IMR-90 (cell line): Measurements from ENCODE around the gene ZNF780A. TPM values are rescaled to one million over a fixed set of nuclear protein-coding genes. Genes with fewer than 3 reads are reported as not detected.

Source experiments
- ATAC-seq: fragments of 200-7000 bp; cut with Tn5 transposase; 2 replicates; pipeline ENCODE4 v1.9.1; 2020; ENCODE audit warnings: low read depth, mild to moderate bottlenecking, moderate library complexity
- BruUV-seq: library from RNA; stranded (reverse); fragments of 400-500 nt; replicated peaks from 2 replicates; lab custom pipeline; 2021; lab: Mats Ljungman, UMichigan
- CTCF ChIA-PET: fragments of 300-600 bp; formaldehyde crosslinking; extraction: SDS; loops from one replicate; lab custom pipeline; 2021; ENCODE audit warnings: antibody characterized with exemption; lab: Yijun Ruan, JAX
- POLR2A ChIA-PET: fragments of 300-600 bp; sonication (Branson Sonifier 250); formaldehyde crosslinking; loops from one replicate; lab custom pipeline; 2022; ENCODE audit warnings: antibody characterized with exemption; ENCODE audit not compliant: unreplicated experiment; lab: Charles Lee
- DNase-seq: peaks from one replicate; pipeline ENCODE4 v3.0.0; 2013
- H2AFZ ChIP-seq: replicated peaks from 2 replicates; pipeline ENCODE3; 2013; ENCODE audit warnings: low read length, mild to moderate bottlenecking; ENCODE audit not compliant: poor library complexity
- H2AK5ac ChIP-seq: 2 replicates; pipeline ENCODE4 v1.6.1; 2013; ENCODE audit warnings: low read depth, low read length, inconsistent platforms
- H2AK9ac ChIP-seq: replicated peaks from 2 replicates; pipeline ENCODE3; 2013; ENCODE audit warnings: mild to moderate bottlenecking, low read depth, low read length, moderate library complexity; ENCODE audit not compliant: poor library complexity
- H2BK120ac ChIP-seq: 2 replicates; pipeline ENCODE4 v1.6.1; 2013; ENCODE audit warnings: low read depth, low read length, inconsistent platforms
- H2BK15ac ChIP-seq: 3 replicates; pipeline ENCODE4 v1.6.1; 2013; ENCODE audit warnings: low read depth, low read length, inconsistent platforms
- H2BK20ac ChIP-seq: 2 replicates; pipeline ENCODE4 v1.6.1; 2013; ENCODE audit warnings: low read depth, mild to moderate bottlenecking, inconsistent platforms, low read length, moderate library complexity
- H2BK5ac ChIP-seq: 2 replicates; pipeline ENCODE4 v1.6.1; 2013; ENCODE audit warnings: mild to moderate bottlenecking, low read depth, low read length, inconsistent platforms; ENCODE audit not compliant: poor library complexity, severe bottlenecking
- H3K14ac ChIP-seq: replicated peaks from 2 replicates; pipeline ENCODE4 v1.6.1; 2013; ENCODE audit warnings: low read depth, low read length, inconsistent platforms
- H3K18ac ChIP-seq: 2 replicates; pipeline ENCODE4 v1.6.1; 2013; ENCODE audit warnings: low read depth, low read length, control low read depth
- H3K23ac ChIP-seq: 2 replicates; pipeline ENCODE4 v1.6.1; 2013; ENCODE audit warnings: low read depth, low read length, inconsistent platforms
- H3K27ac ChIP-seq: 2 replicates; pipeline ENCODE4 v1.5.1; 2013; ENCODE audit warnings: mild to moderate bottlenecking, control low read depth, low read length; ENCODE audit not compliant: insufficient read depth
- H3K27me3 ChIP-seq: 2 replicates; pipeline ENCODE4 v1.6.1; 2013; ENCODE audit warnings: low read length; ENCODE audit not compliant: control insufficient read depth, insufficient read depth
- H3K36me3 ChIP-seq: 2 replicates; pipeline ENCODE4 v1.6.1; 2013; ENCODE audit warnings: low read length, mixed read lengths; ENCODE audit not compliant: control insufficient read depth, insufficient read depth
- H3K4ac ChIP-seq: 2 replicates; pipeline ENCODE4 v1.6.1; 2013; ENCODE audit warnings: low read depth, low read length, inconsistent platforms
- H3K4me1 ChIP-seq: 2 replicates; pipeline ENCODE4 v1.6.1; 2013; ENCODE audit warnings: low read length, mixed read lengths; ENCODE audit not compliant: control insufficient read depth, insufficient read depth
- H3K4me2 ChIP-seq: 2 replicates; pipeline ENCODE4 v1.6.1; 2013; ENCODE audit warnings: low read depth, mild to moderate bottlenecking, control low read depth, low read length, moderate library complexity
- H3K4me3 ChIP-seq: 2 replicates; pipeline ENCODE4 v1.5.1; 2013; ENCODE audit warnings: low read depth, mild to moderate bottlenecking, control low read depth, low read length, moderate library complexity; ENCODE audit not compliant: insufficient read depth
- H3K56ac ChIP-seq: 2 replicates; pipeline ENCODE4 v1.6.1; 2013; ENCODE audit warnings: low read length, inconsistent platforms; ENCODE audit not compliant: insufficient read depth; ENCODE audit errors: extremely low read depth
- H3K79me1 ChIP-seq, 2 experiments: 2 replicates each; pipeline ENCODE4 v1.6.1; 2013; ENCODE audit warnings: low read length in 2 of 2, inconsistent platforms in 1 of 2, low read depth in 1 of 2
- H3K9ac ChIP-seq: 2 replicates; pipeline ENCODE4 v1.6.1; 2013; ENCODE audit warnings: low read depth, low read length, control low read depth
- H3K9me1 ChIP-seq: 2 replicates; pipeline ENCODE4 v1.6.1; 2013; ENCODE audit warnings: low read length, inconsistent platforms; ENCODE audit not compliant: insufficient read depth
- H3K9me3 ChIP-seq: 2 replicates; pipeline ENCODE4 v1.6.1; 2013; ENCODE audit warnings: low read length; ENCODE audit not compliant: control insufficient read depth, insufficient read depth
- H4K20me1 ChIP-seq: 2 replicates; pipeline ENCODE4 v1.6.1; 2013; ENCODE audit warnings: low read length, inconsistent platforms; ENCODE audit not compliant: insufficient read depth
- H4K5ac ChIP-seq: 2 replicates; pipeline ENCODE4 v1.6.1; 2013; ENCODE audit warnings: mild to moderate bottlenecking, low read depth, low read length, control low read depth
- H4K8ac ChIP-seq, 2 experiments: 2 replicates each; pipeline ENCODE4 v1.6.1; 2013; ENCODE audit warnings: low read depth in 2 of 2, low read length in 2 of 2, control low read depth in 1 of 2, inconsistent platforms in 1 of 2
- H4K91ac ChIP-seq: 2 replicates; pipeline ENCODE4 v1.6.1; 2013; ENCODE audit warnings: low read depth, low read length, inconsistent platforms; ENCODE audit not compliant: insufficient read depth
- BHLHE40 ChIP-seq: fragments of 150-350 bp; IDR thresholded peaks from 2 replicates; pipeline ENCODE4 v1.6.1; 2016; ENCODE audit warnings: mild to moderate bottlenecking, low read depth, low read length
- CEBPB ChIP-seq: IDR thresholded peaks from 2 replicates; pipeline ENCODE4 v1.6.1; 2012; ENCODE audit warnings: low read depth, low read length, improper control_type of control experiment
- CHD1 ChIP-seq: IDR thresholded peaks from 2 replicates; pipeline ENCODE4 v1.6.1; 2012; ENCODE audit warnings: low read depth, low read length, improper control_type of control experiment
- CTCF ChIP-seq: conservative IDR thresholded peaks from 2 replicates; pipeline ENCODE4 v1.5.1; 2012; ENCODE audit warnings: mild to moderate bottlenecking, low read depth, low read length, improper control_type of control experiment
- ELK1 ChIP-seq: fragments of 150-350 bp; IDR thresholded peaks from 2 replicates; pipeline ENCODE4 v1.6.1; 2016; ENCODE audit warnings: low read depth, mild to moderate bottlenecking, low read length, moderate library complexity, borderline replicate concordance
- FOS ChIP-seq: fragments of 150-350 bp; IDR thresholded peaks from 2 replicates; pipeline ENCODE4 v1.6.1; 2016; ENCODE audit warnings: low read depth, low read length
- MAFK ChIP-seq: IDR thresholded peaks from 2 replicates; pipeline ENCODE4 v1.6.1; 2012; ENCODE audit warnings: low read depth, low read length, improper control_type of control experiment
- MAZ ChIP-seq: IDR thresholded peaks from 2 replicates; pipeline ENCODE4 v1.6.1; 2012; ENCODE audit warnings: low read depth, mild to moderate bottlenecking, low read length, improper control_type of control experiment, moderate library complexity, borderline replicate concordance
- MXI1 ChIP-seq: IDR thresholded peaks from 2 replicates; pipeline ENCODE4 v1.6.1; 2012; ENCODE audit warnings: low read depth, mild to moderate bottlenecking, low read length, moderate library complexity, borderline replicate concordance
- NFE2L2 ChIP-seq: fragments of 150-350 bp; IDR thresholded peaks from 2 replicates; pipeline ENCODE4 v1.6.1; 2016; ENCODE audit warnings: low read depth, mild to moderate bottlenecking, low read length
- POLR2A ChIP-seq: IDR thresholded peaks from 2 replicates; pipeline ENCODE4 v1.6.1; 2012; ENCODE audit warnings: mild to moderate bottlenecking, low read depth, low read length
- RAD21 ChIP-seq: IDR thresholded peaks from 2 replicates; pipeline ENCODE4 v1.6.1; 2012; ENCODE audit warnings: low read length, improper control_type of control experiment
- RCOR1 ChIP-seq: IDR thresholded peaks from 2 replicates; pipeline ENCODE4 v1.6.1; 2012; ENCODE audit warnings: mild to moderate bottlenecking, low read length, improper control_type of control experiment; ENCODE audit not compliant: insufficient replicate concordance
- RFX5 ChIP-seq: IDR thresholded peaks from 2 replicates; pipeline ENCODE4 v1.8.0; 2012; ENCODE audit warnings: low read depth, mild to moderate bottlenecking, low read length, moderate library complexity
- SMC3 ChIP-seq: fragments of 150-350 bp; IDR thresholded peaks from 2 replicates; pipeline ENCODE4 v1.6.1; 2016; ENCODE audit warnings: low read depth, mild to moderate bottlenecking, antibody characterized with exemption, low read length, moderate library complexity
- USF2 ChIP-seq: fragments of 150-350 bp; IDR thresholded peaks from 2 replicates; pipeline ENCODE4 v1.6.1; 2017; ENCODE audit warnings: mild to moderate bottlenecking, antibody characterized with exemption, low read length, low read depth
- dilution Hi-C: fragments of 300-500 bp; cut with HindIII; formaldehyde crosslinking; loops from one replicate; pipeline ENCODE4 v1.14.3; 2018; ENCODE audit warnings: low sequenced_read_pairs; ENCODE audit not compliant: unreplicated experiment
- in situ Hi-C: fragments of 300-500 bp; cut with MboI; formaldehyde crosslinking; loops from 3 replicates; pipeline ENCODE4 v1.14.3; 2019; ENCODE audit warnings: low sequenced_read_pairs, inconsistent platforms, mixed read lengths
- intact Hi-C: fragments of 100-400 bp; cut with micrococcal nuclease; formaldehyde crosslinking; loops from 2 replicates; pipeline ENCODE4 v1.10.0; 2022
- polyA plus RNA-seq, 3 experiments: library from polyadenylated mRNA; depleted of rRNA; stranded (reverse); fragments of >200 nt; gene quantifications; 2 replicates each; pipeline ENCODE4 v1.2.3, GENCODE V29; 2012; ENCODE audit warnings: low replicate concordance in 1 of 3
- total RNA-seq: library from RNA; depleted of rRNA; stranded (reverse); fragments of >200 nt; gene quantifications from 2 replicates; pipeline ENCODE4 v1.2.3, GENCODE V29; 2012

The ZNF780A gene
- total and polyA plus RNA-seq, 2 of the 4 experiments (the other 2 are of a cell fraction) = 6.2 to 17.0 TPM

- Histone ChIP-seq H2BK120ac (no peak overlapping the region), H3K14ac (no peak overlapping the region), H4K5ac (no peak overlapping the region), H3K27me3 (peaks cover 4% of the 10 kb centered on the region; the same call in 1 of the 2 replicates), H3K4me1 (no peaks in the 10 kb centered on the region), H3K9ac (no peak overlapping the region), H3K79me1 (no peaks in the 10 kb centered on the region), H4K20me1 (no peaks in the 10 kb centered on the region), H2BK20ac (no peak overlapping the region), H3K27ac (no peak overlapping the region), H3K4me3 (no peak overlapping the region), H3K18ac (no peak overlapping the region), H4K91ac (no peak overlapping the region), H2BK5ac (no peak overlapping the region), H3K9me3 (no peaks in the 10 kb centered on the region), H3K9me1 (no peaks in the 10 kb centered on the region), H3K4ac (no peak overlapping the region), H2AFZ (no peak overlapping the region), H3K36me3 (no peaks in the 10 kb centered on the region), H3K4me2 (no peak overlapping the region), H3K56ac (no peak overlapping the region), H3K23ac (no peak overlapping the region), H2AK9ac (no peak overlapping the region), H4K8ac (no peak overlapping the region), H2AK5ac (no peak overlapping the region), H2BK15ac (no peak overlapping the region)
- BruUV-seq = no TSS peak
- intact Hi-C loops (loop anchor here (10.0 kb wide), 1 partner anchor 465 kb away; no protein-coding TSS in a partner anchor), in situ Hi-C loops (loop anchor here (25.0 kb wide), 1 partner anchor 382 kb away; no protein-coding TSS in a partner anchor), dilution Hi-C loops (no loop called here)
- CTCF ChIA-PET = no interaction called here
- ATAC-seq (no peak), DNase-seq (no peak)
- no peak for TF ChIP-seq CHD1
- no peak for TF ChIP-seq RFX5
- TF ChIP-seq POLR2A = no peak
- no peak for TF ChIP-seq NFE2L2
- no peak for TF ChIP-seq MXI1
- no peak for TF ChIP-seq MAZ
- no peak for TF ChIP-seq ELK1
- no peak for TF ChIP-seq BHLHE40
- TF ChIP-seq CTCF = no peak
- no peak for TF ChIP-seq MAFK
- TF ChIP-seq SMC3 = no peak
- TF ChIP-seq CEBPB = no peak
- no peak for TF ChIP-seq FOS
- TF ChIP-seq RCOR1 = no peak
- TF ChIP-seq USF2 = no peak
- TF ChIP-seq RAD21 = no peak
- POLR2A ChIA-PET = no interaction called here
Measured at GRCh38 chr19:40130013-40130412, 39.3 kb upstream of the ZNF780A start.
